ENCODE data around the gene ITPKB.
"Not testable (repeated sequence)": the region's sequence is repeated elsewhere in the genome, so short reads cannot be mapped to it uniquely, and the experiment has no call there.

Gene ITPKB

DNA sequence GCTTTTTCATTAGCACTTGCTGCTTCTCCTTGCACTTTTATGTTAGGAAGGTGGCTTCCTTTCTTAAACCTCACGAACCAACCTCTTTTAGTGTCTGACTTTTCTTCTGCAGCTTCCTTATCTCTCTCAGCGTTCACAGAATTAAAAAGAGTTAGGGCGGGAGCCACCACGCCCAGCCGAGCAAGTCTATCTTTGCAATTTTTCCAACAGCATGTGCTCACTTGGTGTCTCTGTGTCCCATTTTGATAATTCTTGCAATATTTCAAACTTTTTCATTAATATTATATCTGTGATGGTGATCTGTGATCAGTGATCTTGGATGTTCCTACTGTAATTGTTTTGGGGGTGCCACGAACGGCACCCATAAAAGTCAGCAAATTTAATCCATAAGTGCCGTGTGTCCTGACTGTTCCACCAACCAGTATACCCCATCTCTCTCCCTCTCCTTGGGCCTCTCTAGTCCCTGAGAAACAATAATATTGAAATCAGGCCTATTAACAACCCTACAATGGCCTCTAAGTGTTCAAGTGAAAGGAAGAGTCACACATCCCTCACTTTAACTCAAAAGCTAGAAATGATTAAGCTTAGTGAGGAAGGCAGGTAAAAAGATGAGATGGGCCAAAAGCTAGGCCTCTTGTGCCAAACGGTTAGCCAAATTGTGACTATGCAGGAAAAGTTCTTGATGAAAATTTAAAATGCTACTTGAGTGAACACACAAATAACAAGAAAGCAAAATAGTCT lies 15.9 kb upstream of the ITPKB start:
- no peak for DNase-seq

DNA sequence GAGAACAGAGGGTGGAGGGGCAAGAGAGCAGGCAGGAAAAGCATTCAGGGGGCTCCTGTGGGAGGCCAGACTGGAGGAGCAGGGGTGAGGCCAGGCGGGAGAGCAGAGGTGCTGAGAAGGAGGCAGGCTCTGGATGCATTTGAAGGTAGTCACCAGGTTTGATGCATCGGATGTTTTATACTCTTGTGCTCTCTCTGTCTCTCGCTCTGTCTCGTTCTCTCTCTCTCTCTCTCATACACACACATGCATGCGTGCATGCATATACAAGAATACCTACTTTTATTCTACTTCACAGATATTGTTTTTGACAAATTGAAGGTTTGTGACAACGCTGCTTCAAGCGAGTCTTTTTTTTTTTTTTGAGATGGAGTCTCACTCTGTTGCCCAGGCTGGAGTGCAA lies 15.0 kb upstream of the ITPKB start:
- DNase-seq, result no peak

DNA sequence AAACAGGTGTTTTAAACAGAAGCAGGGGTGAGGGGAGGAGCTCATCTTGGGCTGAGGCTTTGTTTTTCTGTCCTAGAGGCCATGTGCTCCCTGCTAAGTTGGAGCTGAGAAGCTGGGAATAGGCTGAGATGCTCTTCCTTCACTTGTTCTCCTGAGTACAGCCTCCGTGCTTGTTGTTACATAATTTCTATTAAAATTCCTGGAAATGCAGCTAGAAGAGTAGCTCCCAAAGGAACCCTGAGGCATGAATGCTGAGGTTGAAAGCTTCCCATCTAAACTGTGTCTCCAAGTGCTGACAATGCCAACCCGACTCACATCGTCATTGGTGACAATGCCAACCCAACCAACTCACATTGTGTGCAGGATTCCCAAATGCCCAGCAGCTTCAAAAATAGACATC lies 12.6 kb upstream of the ITPKB start:
- DNase-seq, result no peak

DNA sequence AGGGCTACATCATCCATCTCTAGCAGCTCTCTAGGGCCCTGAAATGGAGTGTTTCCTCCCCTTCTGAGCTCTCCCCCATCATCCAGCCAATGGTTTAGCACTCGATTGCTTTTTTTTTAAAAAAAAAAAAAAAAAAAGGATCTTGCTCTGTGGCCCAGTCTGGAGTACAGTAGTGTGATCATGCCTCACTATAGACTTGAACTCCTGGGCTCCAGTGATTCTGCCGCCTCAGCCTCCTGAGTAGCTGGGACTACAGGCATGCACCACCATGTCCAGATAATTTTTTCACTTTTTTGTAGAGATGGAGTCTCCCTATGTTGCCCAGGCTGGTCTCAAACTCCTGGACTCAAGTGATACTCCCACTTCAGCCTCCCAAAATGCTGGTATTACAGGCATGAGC lies 12.1 kb upstream of the ITPKB start:
- no peak for DNase-seq

DNA sequence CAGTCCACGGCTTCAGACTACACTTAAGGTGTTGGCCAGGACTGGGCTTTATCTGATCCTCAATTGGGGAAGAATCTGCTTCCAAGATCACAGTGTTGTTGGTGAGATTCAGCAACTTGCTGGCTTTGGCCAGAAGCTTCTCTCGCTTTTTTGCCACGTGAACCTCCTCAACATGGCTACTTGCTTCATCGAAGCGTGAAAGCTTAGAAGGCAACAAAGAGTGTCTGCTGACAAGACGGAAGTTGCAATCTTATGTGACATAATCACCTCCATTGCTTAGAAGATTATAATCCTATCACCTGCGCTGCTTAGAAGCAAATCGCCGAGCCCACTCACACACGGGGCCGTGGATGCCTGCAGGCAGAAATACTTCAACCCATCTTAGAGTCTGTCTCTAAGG lies 10.4 kb upstream of the ITPKB start:
- DNase-seq, result no peak

DNA sequence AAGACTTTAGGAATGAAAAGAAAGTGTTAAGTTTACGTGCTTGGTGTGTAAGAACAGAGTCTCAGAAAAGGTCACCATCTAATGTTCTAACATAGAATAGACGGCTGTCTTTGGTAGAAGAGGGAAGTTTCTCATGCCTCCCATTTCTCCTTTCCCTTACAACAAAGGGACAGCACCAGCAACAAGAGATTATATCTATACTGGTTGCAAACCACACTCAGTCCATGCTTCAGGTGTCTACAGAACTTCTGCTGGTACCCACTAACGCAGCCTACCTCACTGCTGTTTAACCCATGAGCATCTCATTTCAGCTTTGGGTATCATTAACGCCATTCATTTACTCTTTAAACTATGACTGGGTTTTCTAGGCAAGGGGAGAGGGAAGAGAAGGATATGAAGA lies 9.2 kb upstream of the ITPKB start:
- DNase-seq, result no peak

DNA sequence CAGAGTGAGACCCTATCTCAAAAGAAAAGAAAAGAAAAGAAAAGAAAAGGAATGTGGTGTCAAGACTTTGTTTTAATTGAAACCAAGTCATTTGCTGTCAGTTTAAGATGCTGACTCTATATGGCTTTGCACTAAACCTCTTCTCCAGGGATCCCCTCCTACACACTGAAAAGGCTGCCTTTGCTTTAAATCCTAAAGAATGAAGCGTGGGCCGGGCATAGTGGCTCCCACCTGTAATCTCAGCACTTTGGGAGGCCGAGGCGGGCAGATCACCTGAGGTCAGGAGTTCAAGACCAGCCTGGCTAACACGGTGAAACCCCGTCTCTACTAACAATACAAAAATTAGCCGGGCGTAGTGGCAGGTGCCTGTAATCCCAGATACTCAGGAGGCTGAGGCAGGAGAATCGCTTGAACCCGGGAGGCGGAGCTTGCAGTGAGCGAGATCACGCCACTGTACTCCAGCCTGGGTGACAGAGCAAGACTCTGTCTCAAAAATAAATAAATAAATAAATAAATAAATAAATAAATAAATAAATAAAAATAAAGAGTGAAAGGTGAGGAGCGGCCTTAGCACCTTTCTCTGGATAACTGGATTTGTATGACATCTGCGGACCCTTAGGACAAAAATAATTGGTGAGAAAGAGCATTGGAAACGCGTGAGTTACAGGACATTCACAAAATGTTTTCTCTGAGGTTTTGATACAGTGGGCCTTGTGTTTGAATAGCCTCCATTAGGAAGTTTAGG lies 8.6 kb upstream of the ITPKB start:
- DNase-seq, result not testable (repeated sequence)

DNA sequence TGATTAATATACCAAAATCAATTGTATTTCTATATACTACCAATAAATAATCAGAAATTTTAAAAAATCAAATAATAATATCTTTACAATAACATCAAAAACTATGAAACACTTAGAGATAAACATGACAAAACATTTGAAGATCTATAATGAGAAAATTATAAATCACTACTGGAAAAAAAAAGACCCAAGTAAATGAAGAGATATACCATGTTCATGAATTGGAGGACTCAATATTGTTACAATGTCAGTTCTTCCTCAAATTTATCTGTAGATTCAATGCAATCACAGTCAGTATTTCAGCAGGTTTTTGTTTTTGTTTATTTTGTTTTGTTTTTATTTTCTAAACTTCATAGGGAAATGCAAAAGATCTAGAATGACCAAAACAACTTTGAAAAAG lies 4.2 kb upstream of the ITPKB start:
- no peak for DNase-seq

DNA sequence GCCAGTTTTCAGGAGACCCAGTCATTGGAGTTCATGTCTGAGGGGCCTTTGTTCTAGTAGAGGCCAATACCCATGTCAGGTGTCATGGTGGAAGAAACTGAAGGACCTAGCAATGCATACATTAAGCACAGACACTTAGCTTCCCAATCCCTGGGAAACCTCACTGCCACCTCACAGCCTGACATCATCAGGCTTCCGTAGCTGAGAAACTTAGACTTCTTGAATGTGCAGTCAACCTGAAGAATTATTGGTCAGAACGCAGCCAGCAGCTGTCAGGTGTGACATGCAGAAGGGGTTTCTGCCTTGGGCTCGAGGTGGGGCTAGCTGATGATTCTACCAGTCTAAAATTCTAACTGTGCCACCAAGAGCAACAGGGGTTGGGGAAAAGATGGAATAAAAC lies 1.9 kb upstream of the ITPKB start:
- DNase-seq, result no peak

DNA sequence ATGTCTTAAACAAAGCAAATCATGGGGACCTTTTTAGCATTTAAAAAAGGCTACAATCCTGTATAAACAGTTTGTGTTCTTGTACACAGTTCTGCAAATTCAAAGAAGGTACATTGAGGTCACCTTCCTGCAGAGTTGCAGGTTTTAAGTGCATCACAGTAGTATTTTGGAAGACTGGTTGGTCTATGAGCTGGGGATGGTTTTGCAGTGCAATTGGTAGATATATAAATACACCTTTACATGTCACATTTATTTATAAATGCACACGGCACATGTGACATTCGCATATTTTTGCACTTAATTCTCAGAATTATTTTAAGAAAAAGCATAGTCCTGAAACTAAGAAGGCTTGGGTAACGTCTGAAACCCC lies 599 bp upstream of the ITPKB start:
- no peak for DNase-seq

DNA sequence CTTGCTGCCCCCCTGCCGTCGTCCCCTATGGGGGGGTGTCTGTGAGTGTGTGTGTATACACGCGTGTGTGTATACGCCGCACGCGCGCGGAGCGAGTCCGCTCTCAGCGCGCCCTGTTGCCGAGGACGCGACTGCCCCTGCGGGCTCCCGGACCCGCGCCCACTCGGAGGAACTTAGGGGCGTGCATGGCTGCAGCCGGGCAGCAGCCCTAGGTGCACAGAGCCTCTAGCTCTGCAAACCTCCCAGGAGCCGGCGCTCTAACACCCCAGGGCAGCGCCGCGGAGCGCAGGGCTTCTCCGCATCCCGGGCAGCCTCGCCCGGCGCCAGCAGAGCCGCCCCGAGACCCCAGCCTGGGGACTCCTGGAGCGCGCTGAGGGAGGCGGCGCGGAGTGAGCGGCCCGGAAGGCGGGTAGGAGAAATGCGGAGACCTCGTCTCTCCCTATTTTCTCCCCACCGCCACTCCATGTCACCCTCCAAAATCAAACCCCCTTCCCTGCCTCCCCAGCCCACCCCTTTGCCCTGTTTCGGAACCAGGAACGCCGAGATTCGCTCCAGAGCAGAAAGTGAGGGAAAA lies 574 bp downstream of the ITPKB start:
- peak; percentile 41 for DNase-seq

DNA sequence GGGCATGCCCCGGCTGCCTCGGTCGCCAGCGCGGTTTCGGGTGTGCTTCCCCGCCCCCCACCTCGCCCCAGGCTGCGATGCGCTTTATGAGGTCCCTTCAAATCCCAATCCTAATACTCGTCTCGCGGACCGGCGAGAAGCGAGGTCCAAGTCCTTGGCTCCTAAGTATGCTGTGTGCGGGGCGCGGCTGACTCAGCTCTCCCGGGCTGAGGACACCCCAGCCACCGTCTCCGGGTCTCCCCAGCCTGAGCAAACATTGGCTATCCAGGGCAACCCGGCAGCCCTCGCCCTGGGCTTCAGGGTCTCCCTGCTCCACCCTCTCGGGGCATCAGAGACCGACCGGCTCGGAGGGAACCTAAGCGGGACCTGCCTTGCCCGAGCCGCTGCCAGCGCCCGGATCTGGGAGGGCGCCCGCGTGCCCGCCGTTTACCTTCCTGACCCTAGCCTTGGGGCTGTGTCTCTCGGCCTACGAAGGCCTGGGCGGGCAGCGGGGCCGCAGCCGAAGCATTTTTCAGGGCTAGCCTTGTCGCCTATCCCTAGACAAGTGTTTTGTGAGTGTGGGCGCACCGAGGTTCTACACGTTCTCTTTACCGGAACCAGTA lies 1.2 kb downstream of the ITPKB start:
- peak; percentile 44 for DNase-seq

DNA sequence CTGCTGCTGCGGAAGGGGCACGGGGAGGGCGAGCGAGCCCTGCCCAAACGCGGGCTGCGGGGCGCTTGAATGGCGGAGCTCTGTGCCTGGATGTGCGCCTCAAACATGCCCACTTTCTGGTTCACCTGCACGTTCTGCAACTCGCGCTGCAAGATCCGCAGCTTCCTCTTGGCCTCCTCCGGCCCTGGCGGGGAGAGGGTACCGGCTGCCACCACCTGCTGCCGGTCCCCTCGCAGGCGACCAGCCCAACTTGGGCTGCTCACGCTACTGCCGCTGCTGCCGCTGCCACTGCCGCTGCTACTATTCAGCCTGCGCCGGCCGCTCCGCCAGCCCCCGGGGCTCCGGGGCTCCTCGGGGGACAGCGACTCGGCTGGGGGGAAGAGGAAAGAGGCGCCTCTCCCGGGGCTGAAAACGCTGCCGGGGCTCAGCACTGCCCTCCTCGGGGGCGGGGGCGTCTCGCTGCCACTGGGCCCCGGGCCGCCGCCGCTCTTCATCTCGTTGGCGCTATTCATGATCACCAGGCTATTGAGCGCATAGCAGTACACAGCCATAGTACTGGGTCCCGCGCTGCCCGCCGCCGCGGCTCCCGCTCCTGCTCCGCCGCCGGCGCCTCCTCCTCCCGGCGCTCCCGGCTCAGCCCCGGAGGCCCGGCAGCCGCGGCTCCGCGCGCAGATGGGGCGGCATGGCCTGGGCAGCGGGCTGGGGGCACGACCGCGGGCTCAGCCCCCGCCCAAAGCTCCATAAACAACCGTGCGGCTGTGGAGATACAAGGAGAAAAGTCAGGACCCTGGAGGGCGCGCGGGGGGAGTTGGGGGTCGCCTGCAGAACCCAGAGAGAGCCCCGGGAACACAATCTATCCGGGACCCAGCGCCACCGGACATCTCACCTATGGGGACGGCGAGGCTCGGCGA lies 1.9 kb downstream of the ITPKB start:
- DNase-seq, result peak; percentile 48

DNA sequence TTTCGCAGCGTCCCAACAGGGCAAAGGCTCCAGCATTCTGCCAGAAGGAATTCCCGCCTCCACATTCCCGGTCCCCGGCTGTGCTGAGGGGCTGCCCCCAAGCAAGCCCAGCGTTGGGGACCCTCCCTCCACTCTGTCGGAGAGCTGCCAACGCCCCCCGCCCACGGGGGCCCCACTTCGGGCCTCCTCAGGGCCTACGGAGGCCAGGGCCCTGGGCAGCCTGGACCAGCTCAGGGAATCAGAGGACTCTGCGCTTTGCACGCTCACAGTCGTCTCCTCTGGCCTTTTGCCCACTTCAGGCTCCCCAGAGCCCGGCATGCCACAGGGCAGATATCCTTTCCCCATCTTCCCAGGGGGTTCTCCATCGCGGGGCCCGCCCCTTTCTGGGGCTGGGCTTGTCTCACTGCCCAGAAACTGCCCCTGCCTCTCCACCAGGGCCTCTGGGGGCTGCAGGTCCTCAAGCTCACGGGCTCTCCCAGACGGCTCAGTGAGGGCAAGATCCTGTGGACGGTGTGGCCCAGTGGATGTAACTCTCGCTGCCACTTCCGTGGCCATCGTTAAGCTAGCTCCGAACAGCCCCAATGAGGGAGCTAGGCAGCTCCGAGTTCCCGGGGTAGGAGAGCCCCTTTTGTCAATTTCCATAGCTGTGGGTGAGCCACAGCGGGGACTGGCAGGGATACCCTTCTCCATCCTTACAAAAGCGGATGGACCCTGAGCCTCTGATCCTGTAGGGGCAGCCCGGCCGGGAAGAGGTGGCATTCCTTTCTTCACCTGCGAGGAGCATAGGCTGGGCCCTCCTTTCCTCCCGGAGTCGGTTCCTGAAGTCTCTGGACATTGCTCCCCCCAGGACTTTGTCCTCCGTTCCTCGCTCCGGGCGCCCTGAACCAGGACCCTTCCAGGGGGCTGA lies 2.8 kb downstream of the ITPKB start:
- no peak for DNase-seq

DNA sequence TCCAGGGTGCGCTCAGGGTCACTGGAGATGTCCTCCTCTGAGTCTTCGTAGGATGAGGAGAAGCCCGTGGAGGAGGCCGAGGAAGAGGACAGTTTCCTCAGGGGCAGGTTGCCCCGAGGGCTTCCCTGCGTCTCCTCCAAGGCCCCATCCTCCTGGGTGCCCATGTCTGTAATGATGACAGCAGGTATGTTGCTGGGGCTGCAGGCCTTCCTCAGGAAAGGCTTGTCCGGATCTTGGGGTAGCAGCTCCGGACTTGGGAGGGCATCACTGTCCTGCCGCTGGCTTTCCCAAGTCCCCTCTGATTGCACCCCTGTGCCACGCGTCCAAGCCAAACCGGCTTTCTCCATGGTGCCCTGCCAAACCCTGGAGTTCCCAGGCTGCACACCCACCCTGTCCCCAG lies 3.5 kb downstream of the ITPKB start:
- no peak for DNase-seq

DNA sequence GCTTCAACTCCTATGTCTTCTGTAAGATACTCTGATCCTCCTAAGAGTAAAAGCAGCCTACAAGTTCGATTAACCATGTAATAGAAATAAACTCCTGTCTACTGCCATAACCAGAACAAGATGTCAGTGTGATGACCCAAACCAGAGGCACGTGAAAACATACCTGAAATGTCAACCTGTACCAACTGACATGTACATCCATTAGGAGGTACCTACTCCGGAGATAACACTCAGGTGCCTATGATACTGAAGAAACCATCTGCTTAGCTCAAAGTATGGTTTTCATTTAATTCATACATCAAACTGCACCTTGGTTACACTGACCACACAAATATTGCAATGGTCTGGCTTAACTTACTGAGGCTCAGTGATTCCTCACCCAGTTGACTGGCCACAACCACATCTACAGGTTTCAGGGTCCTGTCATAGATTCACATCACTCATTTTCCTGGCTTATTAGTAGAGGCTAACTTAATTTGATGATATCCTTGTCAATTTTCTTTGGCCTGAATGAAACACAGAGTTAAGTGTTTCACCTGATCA lies 4.4 kb downstream of the ITPKB start:
- DNase-seq, result no peak

DNA sequence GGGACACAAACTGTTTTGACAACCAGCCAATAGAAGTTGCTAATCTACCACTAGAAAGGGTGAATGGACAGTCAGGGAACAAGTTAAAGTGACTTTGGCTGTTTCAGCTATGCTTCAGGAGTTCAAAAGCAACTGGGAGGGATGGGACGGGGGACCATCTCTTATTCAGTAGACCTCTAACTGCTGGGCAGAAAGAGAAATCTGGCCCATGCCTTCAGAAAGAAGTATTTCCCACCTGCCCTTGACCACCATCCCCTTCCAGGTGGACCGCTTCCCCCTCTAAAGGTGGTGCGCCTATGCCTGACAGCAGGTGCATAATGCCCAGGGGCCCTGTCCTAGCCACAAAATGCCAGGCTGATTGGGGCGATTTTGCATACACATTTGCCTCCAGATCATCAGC lies 5.2 kb downstream of the ITPKB start:
- DNase-seq, result no peak

DNA sequence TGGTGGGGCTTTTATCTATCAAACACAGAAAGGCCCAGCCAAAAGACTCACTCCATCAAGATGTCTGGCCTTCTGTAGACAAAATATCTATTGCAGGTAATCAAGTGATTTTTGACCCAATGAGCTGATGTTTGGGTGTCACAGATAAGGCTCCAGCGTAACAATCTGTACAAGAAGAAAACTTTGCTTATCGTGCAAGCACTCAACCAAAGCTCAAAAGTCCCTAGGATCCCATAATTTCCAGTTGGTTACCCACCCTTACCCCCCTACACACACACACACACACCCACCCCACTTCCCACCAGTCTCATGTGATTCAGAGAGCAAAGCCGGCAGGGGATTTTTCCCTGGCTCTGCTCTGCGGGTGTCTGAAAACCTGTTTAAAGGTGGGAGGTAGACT lies 5.8 kb downstream of the ITPKB start:
- DNase-seq, result no peak

DNA sequence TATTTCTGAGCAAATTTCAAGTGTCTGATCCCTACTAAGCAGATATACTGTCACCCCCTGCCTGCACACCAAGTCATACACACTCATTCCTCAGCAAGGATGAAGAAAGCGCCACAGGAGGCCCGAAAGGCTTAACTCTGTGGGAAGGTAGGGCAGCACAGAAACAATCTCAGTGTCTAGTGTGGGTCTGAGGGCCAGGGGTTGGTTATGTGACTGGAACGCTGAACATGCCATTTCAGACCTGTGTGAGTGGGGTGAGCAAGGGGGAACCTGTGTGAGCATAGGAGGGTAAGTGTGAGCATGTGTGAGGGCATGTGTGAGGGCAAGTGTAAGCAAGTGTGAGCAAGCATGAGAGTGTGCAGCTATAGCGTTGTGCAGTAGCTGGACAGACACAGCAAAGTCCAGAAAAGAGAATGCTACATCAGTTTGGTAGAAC lies 6.2 kb downstream of the ITPKB start:
- DNase-seq, result no peak

DNA sequence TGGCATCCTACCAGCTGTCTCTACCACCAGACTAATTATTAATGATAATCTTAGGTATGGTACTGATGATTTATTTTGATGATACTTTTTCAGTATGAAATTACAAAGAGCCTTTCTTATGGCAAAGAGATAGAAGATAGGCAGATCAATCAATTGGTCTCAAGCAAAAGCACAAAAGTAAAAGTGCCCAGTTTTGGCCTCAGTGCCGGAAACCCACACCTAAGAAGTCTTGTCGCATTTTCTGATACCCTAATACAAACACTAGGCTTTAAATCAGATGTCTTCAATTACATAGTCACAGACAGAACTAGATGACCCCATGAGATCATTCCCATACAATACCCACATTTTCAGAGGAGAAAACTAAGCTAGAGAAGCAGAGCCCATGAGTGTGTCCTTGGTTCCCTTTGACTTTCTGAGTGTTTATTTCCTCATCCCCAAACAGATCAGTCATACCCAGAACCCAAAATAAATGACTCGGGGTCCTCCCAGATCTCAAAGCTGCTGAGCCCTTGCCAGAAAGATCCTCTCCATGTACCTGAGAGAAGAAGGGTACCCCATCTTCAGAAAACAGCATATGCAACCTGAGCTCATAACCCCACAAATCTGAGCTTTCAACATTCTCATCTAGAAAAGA lies 7.7 kb downstream of the ITPKB start:
- no peak for DNase-seq

DNA sequence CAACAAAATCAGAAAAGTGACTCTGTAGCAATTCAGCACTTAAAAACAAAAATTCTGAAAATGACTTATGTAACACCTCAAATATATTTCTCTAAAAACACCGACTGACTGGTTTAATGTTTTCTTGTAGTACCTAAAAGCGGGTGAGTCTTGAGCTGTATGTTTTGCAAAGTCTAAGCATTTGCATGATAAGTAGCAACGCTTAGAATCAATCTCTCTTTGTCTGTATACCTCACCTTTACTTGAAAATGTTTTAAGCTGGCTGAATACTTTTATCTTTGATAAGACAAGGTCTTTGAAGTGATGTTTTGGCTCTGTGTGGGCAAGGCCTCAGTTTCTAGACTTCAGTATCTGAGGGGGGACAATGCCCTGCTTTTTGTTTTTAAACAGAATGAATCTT lies 8.2 kb downstream of the ITPKB start:
- DNase-seq, result no peak

All from fibroblast of skin of right biceps (primary cell).